ENCODE measurements around the gene DNMT3A.

The DNMT3A gene

GRCh38 chr2:25197336-25198208 is 144.2 kb downstream of the DNMT3A start:
- no peak for DNase-seq

GRCh38 chr2:25194576-25195122 is 147.1 kb downstream of the DNMT3A start:
- DNase-seq = no peak

GRCh38 chr2:25190536-25190935 is 151.2 kb downstream of the DNMT3A start:
- no peak for DNase-seq

- DNase-seq = no peak
Observed at GRCh38 chr2:25188405-25188804, 153.3 kb downstream of the DNMT3A start.

GRCh38 chr2:25187729-25188350 is 153.9 kb downstream of the DNMT3A start:
- DNase-seq = no peak

- no peak for DNase-seq
Observed at GRCh38 chr2:25184254-25184653, 157.5 kb downstream of the DNMT3A start.

- no peak for DNase-seq
Observed at GRCh38 chr2:25178976-25179375, 162.7 kb downstream of the DNMT3A start.

All from NCI-H446 (cell line).